ENCODE measurements around the gene ECI2. TPM values are rescaled to one million over a fixed set of nuclear protein-coding genes. Genes with fewer than 3 reads are reported as not detected.

ECI2 gene
- total and polyA plus RNA-seq, 2 donors (not counting 3 experiments of a cell fraction or from before 2014, with no cell fraction given) = 33.5 to 91.0 TPM

DNA sequence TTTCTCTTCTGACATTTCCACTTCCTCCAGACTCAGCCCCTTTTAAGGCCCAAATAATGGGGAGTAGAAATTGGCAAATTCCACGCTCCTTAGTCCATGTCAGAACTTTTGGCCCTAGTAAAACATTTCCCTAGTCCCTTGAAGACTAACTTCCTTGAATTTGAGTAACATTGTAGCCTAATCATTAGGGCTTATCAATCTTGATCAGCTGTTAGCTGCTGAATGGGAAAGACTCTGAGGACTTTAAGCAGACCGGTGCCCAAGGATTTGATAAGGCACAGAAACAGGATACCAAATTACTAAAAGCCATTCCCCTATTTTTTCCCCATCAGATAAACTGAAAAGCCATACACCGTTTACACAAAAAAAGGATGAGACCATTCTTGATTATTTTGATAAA is 37.0 kb upstream of the ECI2 start:
- Histone ChIP-seq H4K20me1 (replicated peaks; ENCODE audit: control insufficient read depth, extremely low read depth, insufficient read depth, low read length) (no peaks in the 10 kb centered on the region), H3K9me1 (replicated peaks; ENCODE audit: control insufficient read depth, extremely low read depth, insufficient read depth, low read length) (no peaks in the 10 kb centered on the region), H2AFZ (ENCODE audit: low read depth, low read length) (no peak overlapping the region), H3K4me3 (replicated peaks in 1 of 3; ENCODE audit: insufficient read depth in 1 of 3, low read depth in 1 of 3, low read length in 3 of 3) (no peak overlapping the region), H3K4me2 (ENCODE audit: insufficient read depth, low read length) (no peak overlapping the region), H3K36me3 (ENCODE audit: control insufficient read depth in 2 of 2, extremely low read depth in 1 of 2, insufficient read depth in 2 of 2, low read length in 2 of 2) (no peaks in the 10 kb centered on the region), H3K9me3 (replicated peaks; ENCODE audit: control insufficient read depth, insufficient read depth, low read length) (no peaks in the 10 kb centered on the region), H3K27me3 (ENCODE audit: control insufficient read depth in 2 of 2, insufficient read depth in 2 of 2, low read length in 2 of 2) (peaks cover 0 to 2% of the 10 kb centered on the region in 2 experiments), H3K27ac (ENCODE audit: insufficient read depth, low read depth, low read length) (no peak overlapping the region), H3K9ac (replicated peaks; ENCODE audit: extremely low read depth, insufficient read depth, low read length) (no peak overlapping the region), H3K79me2 (ENCODE audit: control insufficient read depth, insufficient read depth, low read length) (no peaks in the 10 kb centered on the region), H3K4me1 (ENCODE audit: control insufficient read depth, extremely low read depth, insufficient read depth, low read length) (no peaks in the 10 kb centered on the region)
- CTCF ChIA-PET = interaction anchor here (1.3 to 1.8 kb wide), 2 partner anchors 9 to 38 kb away, joined by 3 to 6 read pairs; no protein-coding TSS in a partner anchor
- intact Hi-C loops (cut with micrococcal nuclease) (no loop called here), dilution Hi-C loops (cut with MboI; ENCODE audit: extremely low pct_ligation_motif_present, low sequenced_read_pairs) (no loop called here)
- TF ChIP-seq MYC (IDR thresholded peaks at IDR 0.05; ENCODE audit: low read depth, low read length) (no peak), POLR2A (IDR thresholded peaks at IDR 0.05; ENCODE audit: low read depth, low read length) (no peak), GATA2 (IDR thresholded peaks at IDR 0.05; ENCODE audit: insufficient read depth, insufficient read length, low read depth, low read length) (no peak), FOS (IDR thresholded peaks at IDR 0.05; ENCODE audit: borderline replicate concordance, insufficient read depth, low read length) (no peak)
- TF ChIP-seq, protein P1, sequence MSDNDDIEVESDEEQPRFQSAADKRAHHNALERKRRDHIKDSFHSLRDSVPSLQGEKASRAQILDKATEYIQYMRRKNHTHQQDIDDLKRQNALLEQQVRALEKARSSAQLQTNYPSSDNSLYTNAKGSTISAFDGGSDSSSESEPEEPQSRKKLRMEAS (IDR thresholded peaks at IDR 0.05; ENCODE audit: insufficient read depth, insufficient read length) = no peak
- DNase-seq (ENCODE audit: low read depth, low spot score) (no peak), FAIRE-seq (no peak)
- POLR2A ChIA-PET = no interaction called here
- BruUV-seq (replicated peaks) = no TSS peak

DNA sequence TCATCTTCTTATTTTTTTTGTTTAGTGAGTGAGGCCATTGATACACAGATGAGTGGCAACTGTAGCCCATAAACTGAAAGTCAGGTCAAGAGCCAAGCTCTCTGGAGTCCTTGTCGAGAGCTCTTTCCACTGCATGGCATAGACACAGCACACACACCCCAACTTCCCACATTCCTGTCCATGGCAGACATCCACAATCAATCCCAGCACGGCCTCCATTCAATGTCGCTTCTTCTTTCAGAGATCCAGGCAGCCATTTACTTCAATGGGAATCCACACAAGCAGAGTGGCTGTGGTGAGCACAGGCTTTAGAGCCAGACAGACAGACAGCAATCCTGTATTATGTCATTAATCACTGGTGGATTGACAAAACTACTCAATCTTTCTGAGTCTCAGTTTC is 34.9 kb upstream of the ECI2 start:
- H3K4me1 ChIP-seq (ENCODE audit: control insufficient read depth, extremely low read depth, insufficient read depth, low read length) = no peaks in the 10 kb centered on the region
- FAIRE-seq = no peak
- H3K9ac ChIP-seq (replicated peaks; ENCODE audit: extremely low read depth, insufficient read depth, low read length) = no peak overlapping the region
- TF ChIP-seq POLR2AphosphoS5 (IDR thresholded peaks at IDR 0.05; ENCODE audit: insufficient read depth, low read depth, low read length) = no peak
- TF ChIP-seq POLR2A (IDR thresholded peaks at IDR 0.05; ENCODE audit: low read depth, low read length) = no peak
- TF ChIP-seq FOS (IDR thresholded peaks at IDR 0.05; ENCODE audit: borderline replicate concordance, insufficient read depth, low read length) = no peak
- TF ChIP-seq JUN (IDR thresholded peaks at IDR 0.05; ENCODE audit: borderline replicate concordance, insufficient read depth, insufficient read length, low read depth) = no peak
- TF ChIP-seq, protein P1 (IDR thresholded peaks at IDR 0.05; ENCODE audit: insufficient read depth, insufficient read length) = no peak
- no peak for TF ChIP-seq MYC (IDR thresholded peaks at IDR 0.05; ENCODE audit: low read depth, low read length)
- TF ChIP-seq, protein P2, sequence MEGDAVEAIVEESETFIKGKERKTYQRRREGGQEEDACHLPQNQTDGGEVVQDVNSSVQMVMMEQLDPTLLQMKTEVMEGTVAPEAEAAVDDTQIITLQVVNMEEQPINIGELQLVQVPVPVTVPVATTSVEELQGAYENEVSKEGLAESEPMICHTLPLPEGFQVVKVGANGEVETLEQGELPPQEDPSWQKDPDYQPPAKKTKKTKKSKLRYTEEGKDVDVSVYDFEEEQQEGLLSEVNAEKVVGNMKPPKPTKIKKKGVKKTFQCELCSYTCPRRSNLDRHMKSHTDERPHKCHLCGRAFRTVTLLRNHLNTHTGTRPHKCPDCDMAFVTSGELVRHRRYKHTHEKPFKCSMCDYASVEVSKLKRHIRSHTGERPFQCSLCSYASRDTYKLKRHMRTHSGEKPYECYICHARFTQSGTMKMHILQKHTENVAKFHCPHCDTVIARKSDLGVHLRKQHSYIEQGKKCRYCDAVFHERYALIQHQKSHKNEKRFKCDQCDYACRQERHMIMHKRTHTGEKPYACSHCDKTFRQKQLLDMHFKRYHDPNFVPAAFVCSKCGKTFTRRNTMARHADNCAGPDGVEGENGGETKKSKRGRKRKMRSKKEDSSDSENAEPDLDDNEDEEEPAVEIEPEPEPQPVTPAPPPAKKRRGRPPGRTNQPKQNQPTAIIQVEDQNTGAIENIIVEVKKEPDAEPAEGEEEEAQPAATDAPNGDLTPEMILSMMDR (IDR thresholded peaks at IDR 0.05; ENCODE audit: extremely low read depth in 1 of 2, insufficient read depth in 1 of 2, low read depth in 1 of 2, low read length in 2 of 2) = no peak
- TF ChIP-seq EZH2 (IDR thresholded peaks at IDR 0.05; ENCODE audit: borderline replicate concordance, low read depth, low read length, severe bottlenecking) = no peak
- no peak for TF ChIP-seq GATA2 (IDR thresholded peaks at IDR 0.05; ENCODE audit: insufficient read depth, insufficient read length, low read depth, low read length)
- H2AFZ ChIP-seq (ENCODE audit: low read depth, low read length) = no peak overlapping the region
- H3K79me2 ChIP-seq (ENCODE audit: control insufficient read depth, insufficient read depth, low read length) = no peaks in the 10 kb centered on the region
- no peaks in the 10 kb centered on the region for H3K9me1 ChIP-seq (replicated peaks; ENCODE audit: control insufficient read depth, extremely low read depth, insufficient read depth, low read length)
- H3K27me3 ChIP-seq (ENCODE audit: control insufficient read depth in 2 of 2, insufficient read depth in 2 of 2, low read length in 2 of 2) = no peaks in the 10 kb centered on the region
- intact Hi-C loops (cut with micrococcal nuclease) = no loop called here
- no peak overlapping the region for H3K4me2 ChIP-seq (ENCODE audit: insufficient read depth, low read length)
- no peak overlapping the region for H3K4me3 ChIP-seq (replicated peaks in 1 of 3; ENCODE audit: insufficient read depth in 1 of 3, low read depth in 1 of 3, low read length in 3 of 3)
- dilution Hi-C loops (cut with MboI; ENCODE audit: extremely low pct_ligation_motif_present, low sequenced_read_pairs) = no loop called here
- DNase-seq (ENCODE audit: low read depth, low spot score) = no peak
- CTCF ChIA-PET = no interaction called here
- H3K9me3 ChIP-seq (replicated peaks; ENCODE audit: control insufficient read depth, insufficient read depth, low read length) = no peaks in the 10 kb centered on the region
- POLR2A ChIA-PET = no interaction called here
- no peaks in the 10 kb centered on the region for H3K36me3 ChIP-seq (ENCODE audit: control insufficient read depth in 2 of 2, extremely low read depth in 1 of 2, insufficient read depth in 2 of 2, low read length in 2 of 2)
- H3K27ac ChIP-seq (ENCODE audit: insufficient read depth, low read depth, low read length) = no peak overlapping the region
- no TSS peak for BruUV-seq (replicated peaks)
- no peaks in the 10 kb centered on the region for H4K20me1 ChIP-seq (replicated peaks; ENCODE audit: control insufficient read depth, extremely low read depth, insufficient read depth, low read length)
